HepG2 (cell line): ENCODE data around the gene KMT2E.
"Not testable (repeated sequence)": the region's sequence is repeated elsewhere in the genome, so short reads cannot be mapped to it uniquely, and the experiment has no call there.

Experiments
- ELF1 ChIP-seq: sonication (generic); formaldehyde crosslinking; IDR thresholded peaks from 2 replicates; pipeline ENCODE4 v1.4.0; 2020; ENCODE audit warnings: missing genetic modification reagents
- HCFC1 ChIP-seq: fragments of 150-350 bp; IDR thresholded peaks from 2 replicates; pipeline ENCODE4 v1.6.1; 2014; ENCODE audit warnings: low read depth, low read length
- IRF9 ChIP-seq: sonication (generic); formaldehyde crosslinking; IDR thresholded peaks from 2 replicates; pipeline ENCODE4 v1.8.0; 2022; ENCODE audit warnings: missing genetic modification reagents, mild to moderate bottlenecking, borderline replicate concordance
- JUN ChIP-seq: sonication (generic); formaldehyde crosslinking; IDR thresholded peaks from 2 replicates; pipeline ENCODE4 v1.4.0; 2020; ENCODE audit warnings: mild to moderate bottlenecking, missing genetic modification reagents
- MTA1 ChIP-seq: sonication (generic); formaldehyde crosslinking; IDR thresholded peaks from 2 replicates; pipeline ENCODE4 v1.4.0; 2020; ENCODE audit warnings: missing genetic modification reagents, mild to moderate bottlenecking, borderline replicate concordance
- NFIC ChIP-seq: IDR thresholded peaks from 2 replicates; pipeline ENCODE4 v1.6.1; 2012; ENCODE audit warnings: mild to moderate bottlenecking, low read length, inconsistent platforms
- PATZ1 ChIP-seq: sonication (generic); formaldehyde crosslinking; IDR thresholded peaks from 2 replicates; pipeline ENCODE4 v1.4.0; 2020; ENCODE audit warnings: missing genetic modification reagents
- POLR2AphosphoS5 ChIP-seq: IDR thresholded peaks from 2 replicates; pipeline ENCODE4 v1.6.1; 2012; ENCODE audit warnings: low read depth, low read length
- PRDM4 ChIP-seq: sonication (generic); formaldehyde crosslinking; IDR thresholded peaks from 2 replicates; pipeline ENCODE4 v1.9.0; 2021; ENCODE audit warnings: missing genetic modification reagents, borderline replicate concordance
- SAFB2 ChIP-seq: sonication (generic); formaldehyde crosslinking; IDR thresholded peaks from 2 replicates; pipeline ENCODE4 v1.5.1; 2020; ENCODE audit warnings: missing genetic modification reagents, low read depth, mild to moderate bottlenecking, borderline replicate concordance
- TBL1XR1 ChIP-seq: fragments of 150-350 bp; IDR thresholded peaks from 2 replicates; pipeline ENCODE4 v1.6.1; 2014; ENCODE audit warnings: borderline replicate concordance, low read length; ENCODE audit not compliant: partially characterized antibody
- TBP ChIP-seq: sonication (generic); formaldehyde crosslinking; IDR thresholded peaks from 2 replicates; pipeline ENCODE4 v1.5.0; 2020; ENCODE audit warnings: missing genetic modification reagents
- ZNF274 ChIP-seq: sonication (generic); formaldehyde crosslinking; IDR thresholded peaks from 2 replicates; pipeline ENCODE4 v1.5.1; 2020; ENCODE audit warnings: mild to moderate bottlenecking, missing genetic modification reagents
- ZNF784 ChIP-seq: sonication (generic); formaldehyde crosslinking; IDR thresholded peaks from 2 replicates; pipeline ENCODE4 v1.5.1; 2020; ENCODE audit warnings: missing genetic modification reagents, mild to moderate bottlenecking, borderline replicate concordance

DNA sequence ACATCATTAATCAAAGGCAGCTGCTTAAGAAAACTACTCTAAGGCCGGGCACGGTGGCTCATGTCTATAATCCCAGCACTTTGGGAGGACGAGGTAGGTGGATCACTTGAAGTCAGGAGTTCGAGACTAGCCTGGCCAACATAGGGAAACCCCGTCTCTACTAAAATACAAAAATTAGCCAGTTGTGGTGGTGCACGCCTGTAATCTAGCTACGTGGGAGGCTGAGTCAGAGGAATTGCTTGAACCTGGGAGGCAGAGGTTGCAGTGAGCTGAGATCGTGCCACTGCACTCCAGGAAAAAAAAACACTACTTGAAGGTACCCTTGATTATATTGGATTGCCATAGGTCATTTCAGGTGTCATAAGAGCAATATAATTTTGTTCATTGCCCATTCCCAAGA is 14.9 kb downstream of the KMT2E start:
- not testable (repeated sequence) for TF ChIP-seq ELF1 (CRISPR knock-in tag); MTA1 (CRISPR knock-in tag); PATZ1; TBP (CRISPR knock-in tag); POLR2AphosphoS5; PRDM4 (CRISPR knock-in tag); ZNF274 (CRISPR knock-in tag); IRF9; ZNF784 (CRISPR knock-in tag); TBL1XR1; JUN (CRISPR knock-in tag); SAFB2 (CRISPR knock-in tag); NFIC; HCFC1
